Activated CD4-positive, CD25-positive, alpha-beta regulatory T cell treated with anti-CD3 and anti-CD28 coated beads, Interleukin-2, amount 50 U/mL, for 24 hours (primary cell): ENCODE results near the gene PYY.
"Not testable (repeated sequence)": the region's sequence is repeated elsewhere in the genome, so short reads cannot be mapped to it uniquely, and the experiment has no call there.

Experiments used
- ATAC-seq, 2 donors: fragments of 150-1000 bp; cut with Tn5 transposase; one replicate each; pipeline ENCODE4 v1.10.0; 2021; ENCODE audit warnings: mild to moderate bottlenecking in 1 of 2, moderate library complexity in 1 of 2

Gene PYY

GRCh38 chr17:43978078-43978477, 24.3 kb upstream of the PYY start:
- ATAC-seq: no peak

- ATAC-seq: no peak
Measured at GRCh38 chr17:43976963-43977837, 23.5 kb upstream of the PYY start.

GRCh38 chr17:43975898-43976297, 22.2 kb upstream of the PYY start:
- no peak for ATAC-seq

- no peak for ATAC-seq
Measured at GRCh38 chr17:43974382-43975266, 20.9 kb upstream of the PYY start.

GRCh38 chr17:43972444-43973212, 18.9 kb upstream of the PYY start:
- not testable (repeated sequence) for ATAC-seq

- ATAC-seq: not testable (repeated sequence)
Measured at GRCh38 chr17:43971436-43971835, 17.7 kb upstream of the PYY start.

- ATAC-seq: no peak
Measured at GRCh38 chr17:43970366-43970765, 16.6 kb upstream of the PYY start.

GRCh38 chr17:43967251-43967875, 13.6 kb upstream of the PYY start:
- no peak for ATAC-seq

GRCh38 chr17:43966276-43966675, 12.5 kb upstream of the PYY start:
- ATAC-seq: no peak

- ATAC-seq: no peak
Measured at GRCh38 chr17:43962479-43962878, 8.7 kb upstream of the PYY start.

GRCh38 chr17:43961954-43962353, 8.2 kb upstream of the PYY start:
- ATAC-seq: no peak

GRCh38 chr17:43961292-43961691, 7.6 kb upstream of the PYY start:
- not testable (repeated sequence) for ATAC-seq

GRCh38 chr17:43958748-43959352, 5.1 kb upstream of the PYY start:
- ATAC-seq: peak in 1 of 2 donors; percentile 7

- no peak for ATAC-seq
Measured at GRCh38 chr17:43956222-43956621, 2.5 kb upstream of the PYY start.

GRCh38 chr17:43952724-43953666, 745 bp downstream of the PYY start:
- no peak for ATAC-seq

GRCh38 chr17:43952351-43952723, 1.4 kb downstream of the PYY start:
- no peak for ATAC-seq

- no peak for ATAC-seq
Measured at GRCh38 chr17:43951750-43952149, 2.0 kb downstream of the PYY start.

GRCh38 chr17:43950554-43950953, 3.2 kb downstream of the PYY start:
- ATAC-seq: no peak

GRCh38 chr17:43949781-43950180, 4.0 kb downstream of the PYY start:
- no peak for ATAC-seq

- no peak for ATAC-seq
Measured at GRCh38 chr17:43946781-43947180, 7.0 kb downstream of the PYY start.
